Esophagus squamous epithelium (tissue), 4 donors: Measurements from ENCODE around the gene BAG2.

ENCODE experiments used
- POLR2A ChIP-seq, 4 donors: fragments of 450-650 bp; IDR thresholded peaks; one replicate each; pipeline ENCODE4 v1.6.1; 2017; ENCODE audit warnings: antibody characterized with exemption in 4 of 4, mild to moderate bottlenecking in 4 of 4, moderate library complexity in 3 of 4
- TF ChIP-seq, protein P1 (sequence below), 6 experiments: fragments of 450-650 bp in 4 of 6; fragments of 200-600 bp in 2 of 6; sonication (generic) in 2 of 6; IDR thresholded peaks; one replicate each; pipeline ENCODE4 v1.5.1; 2016 to 2019; ENCODE audit warnings: antibody characterized with exemption in 6 of 6, mild to moderate bottlenecking in 4 of 6, moderate library complexity in 4 of 6

GRCh38 chr6:57182017-57182432 lies 9.9 kb downstream of the BAG2 start:
- TF ChIP-seq, protein P1, sequence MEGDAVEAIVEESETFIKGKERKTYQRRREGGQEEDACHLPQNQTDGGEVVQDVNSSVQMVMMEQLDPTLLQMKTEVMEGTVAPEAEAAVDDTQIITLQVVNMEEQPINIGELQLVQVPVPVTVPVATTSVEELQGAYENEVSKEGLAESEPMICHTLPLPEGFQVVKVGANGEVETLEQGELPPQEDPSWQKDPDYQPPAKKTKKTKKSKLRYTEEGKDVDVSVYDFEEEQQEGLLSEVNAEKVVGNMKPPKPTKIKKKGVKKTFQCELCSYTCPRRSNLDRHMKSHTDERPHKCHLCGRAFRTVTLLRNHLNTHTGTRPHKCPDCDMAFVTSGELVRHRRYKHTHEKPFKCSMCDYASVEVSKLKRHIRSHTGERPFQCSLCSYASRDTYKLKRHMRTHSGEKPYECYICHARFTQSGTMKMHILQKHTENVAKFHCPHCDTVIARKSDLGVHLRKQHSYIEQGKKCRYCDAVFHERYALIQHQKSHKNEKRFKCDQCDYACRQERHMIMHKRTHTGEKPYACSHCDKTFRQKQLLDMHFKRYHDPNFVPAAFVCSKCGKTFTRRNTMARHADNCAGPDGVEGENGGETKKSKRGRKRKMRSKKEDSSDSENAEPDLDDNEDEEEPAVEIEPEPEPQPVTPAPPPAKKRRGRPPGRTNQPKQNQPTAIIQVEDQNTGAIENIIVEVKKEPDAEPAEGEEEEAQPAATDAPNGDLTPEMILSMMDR (IDR thresholded peaks at IDR 0.05): no peak
- TF ChIP-seq POLR2A (IDR thresholded peaks at IDR 0.05): no peak
